Measurements from ENCODE around the gene HBG2.
"Not testable (repeated sequence)": the region's sequence is repeated elsewhere in the genome, so short reads cannot be mapped to it uniquely, and the experiment has no call there.

HBG2 gene
- 0 reads per million in 2 experiments for total RNA-seq

DNA sequence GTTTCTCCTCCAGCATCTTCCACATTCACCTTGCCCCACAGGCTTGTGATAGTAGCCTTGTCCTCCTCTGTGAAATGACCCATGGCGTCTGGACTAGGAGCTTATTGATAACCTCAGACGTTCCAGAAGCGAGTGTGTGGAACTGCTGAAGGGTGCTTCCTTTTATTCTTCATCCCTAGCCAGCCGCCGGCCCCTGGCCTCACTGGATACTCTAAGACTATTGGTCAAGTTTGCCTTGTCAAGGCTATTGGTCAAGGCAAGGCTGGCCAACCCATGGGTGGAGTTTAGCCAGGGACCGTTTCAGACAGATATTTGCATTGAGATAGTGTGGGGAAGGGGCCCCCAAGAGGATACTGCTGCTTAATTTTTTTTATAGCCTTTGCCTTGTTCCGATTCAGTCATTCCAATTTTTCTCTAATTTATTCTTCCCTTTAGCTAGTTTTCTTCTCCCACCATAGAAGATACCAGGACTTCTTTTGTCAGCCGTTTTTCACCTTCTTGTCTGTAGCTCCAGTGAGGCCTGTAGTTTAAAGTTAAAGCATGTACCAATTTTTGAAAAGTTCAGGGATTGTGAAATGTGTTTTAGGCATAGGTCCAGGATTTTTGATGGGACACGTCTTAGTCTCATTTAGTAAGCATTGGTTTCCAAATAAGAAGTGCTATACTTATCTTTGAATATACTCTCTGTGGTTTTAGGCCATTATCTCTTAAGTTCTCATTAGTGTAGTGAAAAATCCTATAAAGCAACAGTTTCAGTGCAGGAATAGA is at the start of gene HBG2:
TSS of gene HBG2 (minus strand) at position 136 of the 768 bp plus-strand sequence. CDS start at position 83, 53 bp downstream.
- DNase-seq (ENCODE audit: low read depth), result not testable (repeated sequence)

- no peak for DNase-seq (ENCODE audit: low read depth)
Observed at GRCh38 chr11:5304046-5304445, 49.5 kb upstream of the HBG2 start.

GRCh38 chr11:5303626-5304025 is 49.0 kb upstream of the HBG2 start:
- DNase-seq (ENCODE audit: low read depth), result no peak

GRCh38 chr11:5301846-5302245 is 47.3 kb upstream of the HBG2 start, which contains the start of gene OR51B4:
Gene OR51B4 (minus strand): TSS chr11:5301946. CDS start chr11:5301946, 0 bp downstream.
- DNase-seq (ENCODE audit: low read depth), result no peak

- DNase-seq (ENCODE audit: low read depth), result no peak
Observed at GRCh38 chr11:5300251-5300650, 45.7 kb upstream of the HBG2 start.

DNA sequence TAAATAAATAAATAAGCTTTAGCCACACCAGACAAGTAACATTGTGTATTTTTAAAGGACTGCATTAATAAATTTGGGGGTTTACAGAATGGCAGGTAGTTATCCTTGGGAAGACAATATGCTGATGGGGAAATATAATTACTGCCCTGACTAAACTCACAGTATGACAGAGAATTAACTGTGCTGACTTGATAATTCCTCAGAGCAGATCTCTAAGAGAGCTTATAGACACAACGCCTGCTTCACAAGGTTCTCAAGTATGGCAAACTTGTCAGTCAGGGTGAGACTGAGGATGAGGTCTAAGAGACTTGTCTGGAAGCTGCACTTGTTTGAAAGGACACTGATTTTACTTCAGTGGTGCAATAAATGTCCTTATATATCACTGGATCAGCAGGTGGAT is 43.9 kb upstream of the HBG2 start:
- DNase-seq (ENCODE audit: low read depth), result no peak

DNA sequence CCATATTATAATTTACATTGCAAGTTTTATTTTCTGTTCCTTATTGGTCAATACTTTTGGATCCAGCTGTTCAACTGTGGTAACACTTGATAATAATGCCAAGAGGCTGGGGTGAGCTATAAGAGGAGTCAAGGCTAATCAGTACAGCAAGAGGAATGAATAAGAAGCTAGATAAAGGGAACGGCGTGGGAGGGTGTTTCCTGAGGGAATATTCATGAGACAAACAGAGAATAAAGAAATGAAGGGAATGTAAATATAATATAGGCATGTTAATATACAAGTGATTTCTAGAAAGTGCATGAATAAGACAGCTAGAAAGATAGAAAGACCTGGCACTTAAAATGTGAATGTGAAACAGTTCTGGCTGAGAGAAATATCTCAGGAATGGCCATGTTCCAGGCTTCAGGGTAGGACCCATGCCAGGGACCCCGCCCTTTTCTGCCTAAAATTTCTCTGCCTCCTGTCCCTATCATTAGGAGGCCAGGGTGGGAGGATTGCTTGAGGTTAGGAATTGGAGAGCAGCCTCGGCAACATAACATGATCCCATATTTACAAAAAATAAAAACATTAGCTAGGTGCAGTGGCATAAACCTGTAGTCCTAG is 43.2 kb upstream of the HBG2 start:
- DNase-seq (ENCODE audit: low read depth), result no peak

DNA sequence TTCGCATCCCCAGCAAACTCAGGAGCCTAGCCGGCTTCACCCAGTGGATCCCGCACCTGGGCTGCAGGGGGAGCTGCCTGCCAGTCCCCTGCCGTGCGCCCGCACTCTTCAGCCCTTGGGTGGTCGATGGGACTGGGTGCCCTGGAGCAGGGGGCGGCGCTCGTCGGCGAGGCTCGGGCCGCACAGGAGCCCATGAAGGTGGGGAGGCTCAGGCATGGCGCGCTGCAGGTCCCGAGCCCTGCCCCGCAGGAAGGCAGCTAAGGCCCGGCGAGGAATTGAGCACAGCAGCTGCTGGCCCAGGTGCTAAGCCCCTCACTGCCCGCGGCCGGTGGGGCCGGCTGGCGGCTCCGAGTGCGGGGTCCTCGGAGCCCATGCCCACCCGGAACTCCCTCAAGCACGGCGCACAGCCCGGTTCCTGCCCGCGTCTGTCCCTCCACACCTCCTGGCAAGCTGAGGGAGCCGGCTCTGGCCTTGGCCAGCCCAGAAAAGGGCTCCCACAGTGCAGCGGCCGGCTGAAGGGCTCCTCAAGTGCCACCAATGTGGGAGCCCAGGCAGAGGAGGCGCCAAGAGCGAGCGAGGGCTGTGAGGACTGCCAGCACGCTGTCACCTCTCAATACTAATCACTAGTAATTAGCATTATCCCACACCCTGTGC is 39.9 kb upstream of the HBG2 start:
- not testable (repeated sequence) for DNase-seq (ENCODE audit: low read depth)

GRCh38 chr11:5293028-5293427 is 38.4 kb upstream of the HBG2 start:
- no peak for DNase-seq (ENCODE audit: low read depth)

DNA sequence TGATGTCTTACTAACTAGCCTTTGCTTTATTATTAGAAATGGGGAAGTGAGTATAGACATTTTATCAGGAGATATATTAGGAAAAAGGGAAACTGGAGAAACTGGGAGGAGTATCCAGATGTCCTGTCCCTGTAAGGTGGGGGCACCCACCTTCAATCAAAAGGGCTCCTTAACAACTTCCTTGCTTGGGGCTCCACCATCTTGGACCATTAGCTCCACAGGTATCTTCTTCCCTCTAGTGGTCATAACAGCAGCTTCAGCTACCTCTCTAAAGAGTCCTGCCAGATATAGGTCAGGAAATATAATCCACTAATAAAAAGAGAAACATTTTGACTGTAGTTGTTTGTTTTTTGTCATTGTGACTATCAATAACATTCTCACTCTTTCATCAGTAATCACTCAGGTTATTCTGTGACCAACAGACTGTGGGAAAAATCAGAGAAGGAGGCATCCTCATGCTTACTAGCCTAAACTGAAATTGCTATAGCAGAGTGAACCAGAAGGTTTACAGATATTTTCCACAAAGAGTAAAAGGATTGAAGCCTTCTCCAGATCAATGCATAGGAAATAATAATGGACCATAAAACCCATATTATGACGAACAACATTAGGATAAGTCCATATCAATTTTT is 36.7 kb upstream of the HBG2 start:
- no peak for DNase-seq (ENCODE audit: low read depth)

- DNase-seq (ENCODE audit: low read depth), result no peak
Observed at GRCh38 chr11:5290106-5290505, 35.5 kb upstream of the HBG2 start.

- DNase-seq (ENCODE audit: low read depth), result no peak
Observed at GRCh38 chr11:5289696-5290095, 35.1 kb upstream of the HBG2 start.

GRCh38 chr11:5288906-5289550 is 34.4 kb upstream of the HBG2 start:
- no peak for DNase-seq (ENCODE audit: low read depth)

DNA sequence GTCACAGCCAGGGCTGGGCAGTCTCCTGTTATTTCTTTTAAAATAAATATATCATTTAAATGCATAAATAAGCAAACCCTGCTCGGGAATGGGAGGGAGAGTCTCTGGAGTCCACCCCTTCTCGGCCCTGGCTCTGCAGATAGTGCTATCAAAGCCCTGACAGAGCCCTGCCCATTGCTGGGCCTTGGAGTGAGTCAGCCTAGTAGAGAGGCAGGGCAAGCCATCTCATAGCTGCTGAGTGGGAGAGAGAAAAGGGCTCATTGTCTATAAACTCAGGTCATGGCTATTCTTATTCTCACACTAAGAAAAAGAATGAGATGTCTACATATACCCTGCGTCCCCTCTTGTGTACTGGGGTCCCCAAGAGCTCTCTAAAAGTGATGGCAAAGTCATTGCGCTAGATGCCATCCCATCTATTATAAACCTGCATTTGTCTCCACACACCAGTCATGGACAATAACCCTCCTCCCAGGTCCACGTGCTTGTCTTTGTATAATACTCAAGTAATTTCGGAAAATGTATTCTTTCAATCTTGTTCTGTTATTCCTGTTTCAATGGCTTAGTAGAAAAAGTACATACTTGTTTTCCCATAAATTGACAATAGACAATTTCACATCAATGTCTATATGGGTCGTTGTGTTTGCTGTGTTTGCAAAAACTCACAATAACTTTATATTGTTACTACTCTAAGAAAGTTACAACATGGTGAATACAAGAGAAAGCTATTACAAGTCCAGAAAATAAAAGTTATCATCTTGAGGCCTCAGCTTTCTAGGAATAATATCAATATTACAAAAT is 33.7 kb upstream of the HBG2 start:
- DNase-seq (ENCODE audit: low read depth), result no peak

DNA sequence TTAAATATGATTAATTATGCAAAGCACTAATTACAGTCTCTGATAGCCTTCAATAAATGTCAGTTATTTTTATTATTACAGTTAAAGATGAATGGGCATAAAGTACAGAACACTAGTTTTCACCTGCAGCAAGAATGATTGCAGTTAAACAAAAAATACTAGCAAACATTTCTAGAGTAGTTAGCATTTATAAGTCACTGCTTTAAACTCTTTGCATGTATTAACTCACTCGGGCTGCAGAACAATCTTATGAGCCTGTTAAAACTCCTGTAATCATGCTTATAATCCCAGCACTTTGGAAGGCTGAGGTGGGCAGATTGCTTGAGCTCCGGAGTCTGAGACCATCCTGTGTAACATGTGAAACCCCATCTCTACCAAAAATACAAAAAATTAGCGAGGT is 32.3 kb upstream of the HBG2 start:
- no peak for DNase-seq (ENCODE audit: low read depth)

DNA sequence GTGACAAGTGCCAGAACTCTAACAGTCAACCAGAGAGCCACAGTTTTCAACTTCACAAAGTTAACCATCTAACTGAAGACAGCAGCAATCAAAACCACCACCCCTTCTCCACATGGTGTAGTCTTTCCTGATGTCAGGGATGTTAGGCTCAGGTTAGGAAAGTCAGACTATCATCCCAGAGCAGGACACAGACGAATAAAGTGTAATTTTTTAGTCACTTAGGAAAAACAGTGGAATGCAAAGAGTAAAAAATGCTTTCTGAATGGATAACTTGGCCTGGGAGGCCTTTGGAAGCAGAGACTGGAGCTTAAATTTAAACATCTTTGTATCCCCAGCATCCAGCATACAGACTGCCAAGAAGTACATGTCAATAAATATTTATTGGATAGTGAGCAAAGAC is 31.8 kb upstream of the HBG2 start:
- no peak for DNase-seq (ENCODE audit: low read depth)

- no peak for DNase-seq (ENCODE audit: low read depth)
Observed at GRCh38 chr11:5285703-5286340, 31.2 kb upstream of the HBG2 start.

GRCh38 chr11:5284637-5285036 is 30.1 kb upstream of the HBG2 start:
- no peak for DNase-seq (ENCODE audit: low read depth)

- DNase-seq (ENCODE audit: low read depth), result no peak
Observed at GRCh38 chr11:5283882-5284281, 29.3 kb upstream of the HBG2 start.

- no peak for DNase-seq (ENCODE audit: low read depth)
Observed at GRCh38 chr11:5283086-5283485, 28.5 kb upstream of the HBG2 start.

GRCh38 chr11:5282628-5283027 is 28.0 kb upstream of the HBG2 start:
- no peak for DNase-seq (ENCODE audit: low read depth)

Data from T follicular helper cell (primary cell).